ENCODE data around the gene AZU1.
A peak's percentile ranks its signal among the peaks of the same experiment; 100 is the strongest.

The AZU1 gene

DNA sequence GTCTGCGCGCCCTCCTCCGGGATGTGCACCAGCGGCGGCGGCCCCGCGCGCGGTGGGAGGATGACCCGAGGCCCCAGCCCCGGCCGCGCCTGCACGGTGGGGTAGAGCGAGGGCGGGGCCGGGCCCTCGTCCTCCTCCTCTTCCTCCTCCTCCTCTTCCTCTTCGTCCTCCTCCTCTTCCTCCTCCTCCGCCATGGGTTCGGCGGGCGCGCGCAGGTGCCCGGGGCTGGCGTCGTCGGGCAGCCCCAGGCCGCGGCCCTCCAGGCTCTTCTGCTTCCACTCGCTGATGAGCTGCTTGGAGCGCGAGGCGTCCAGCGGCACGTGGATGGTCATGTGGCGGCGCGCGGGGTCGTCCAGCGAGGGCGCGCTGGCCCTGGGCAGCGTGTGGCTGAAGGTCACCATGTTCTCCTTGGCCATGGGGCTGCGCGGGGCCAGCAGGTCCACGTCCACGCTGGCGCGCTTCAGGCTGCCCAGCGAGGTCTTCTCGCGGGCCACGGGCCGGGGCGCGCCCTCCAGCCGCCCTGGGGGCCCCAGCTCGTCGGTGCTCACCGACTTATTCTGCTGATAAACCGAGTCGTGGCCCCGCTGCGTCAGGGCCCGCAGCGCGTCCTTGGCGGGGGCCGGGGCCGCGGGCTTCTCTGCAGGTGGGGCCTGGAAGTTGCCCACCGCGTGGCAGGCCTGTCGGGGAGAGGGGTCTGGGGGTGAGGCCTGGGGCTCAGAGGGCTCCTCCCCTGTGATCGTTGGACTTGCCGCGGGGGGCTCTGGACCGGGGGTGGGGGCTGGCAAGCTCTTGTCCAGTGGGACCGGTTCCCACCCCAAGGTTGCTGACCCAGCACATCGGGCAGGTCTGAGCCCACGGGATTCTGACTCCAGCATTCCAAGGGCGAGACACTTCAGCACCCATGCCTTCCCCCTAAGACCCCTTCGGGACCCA lies 14.2 kb upstream of the AZU1 start:
- Histone ChIP-seq H3K4me1 (ENCODE audit: control insufficient read depth, insufficient read depth, low read length) (no peaks in the 10 kb centered on the region), H3K4me3 (ENCODE audit: low read depth, low read length) (no peak overlapping the region), H3K36me3 (ENCODE audit: control insufficient read depth in 2 of 2, insufficient read depth in 1 of 2, low read length in 2 of 2) (peaks cover 24 to 48% of the 10 kb centered on the region in 2 experiments; a peak in 2 of 3 replicates), H3K9me3 (ENCODE audit: control insufficient read depth, insufficient read depth, low read depth, low read length) (no peaks in the 10 kb centered on the region), H3K27ac (ENCODE audit: extremely low read depth, low read depth, low read length) (no peak overlapping the region)
- TF ChIP-seq ZSCAN23 (tag by site-specific recombination; IDR thresholded peaks at IDR 0.05) (no peak), ZNF621 (tag by site-specific recombination; IDR thresholded peaks at IDR 0.05) (no peak), ZNF830 (tag by site-specific recombination; IDR thresholded peaks at IDR 0.05; ENCODE audit: low read depth) (no peak), ZNF157 (tag by site-specific recombination; IDR thresholded peaks at IDR 0.05) (no peak)
- TF ChIP-seq, protein P1, sequence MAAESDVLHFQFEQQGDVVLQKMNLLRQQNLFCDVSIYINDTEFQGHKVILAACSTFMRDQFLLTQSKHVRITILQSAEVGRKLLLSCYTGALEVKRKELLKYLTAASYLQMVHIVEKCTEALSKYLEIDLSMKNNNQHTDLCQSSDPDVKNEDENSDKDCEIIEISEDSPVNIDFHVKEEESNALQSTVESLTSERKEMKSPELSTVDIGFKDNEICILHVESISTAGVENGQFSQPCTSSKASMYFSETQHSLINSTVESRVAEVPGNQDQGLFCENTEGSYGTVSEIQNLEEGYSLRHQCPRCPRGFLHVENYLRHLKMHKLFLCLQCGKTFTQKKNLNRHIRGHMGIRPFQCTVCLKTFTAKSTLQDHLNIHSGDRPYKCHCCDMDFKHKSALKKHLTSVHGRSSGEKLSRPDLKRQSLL (tag by site-specific recombination; IDR thresholded peaks at IDR 0.05) = no peak
- TF ChIP-seq, protein P2, sequence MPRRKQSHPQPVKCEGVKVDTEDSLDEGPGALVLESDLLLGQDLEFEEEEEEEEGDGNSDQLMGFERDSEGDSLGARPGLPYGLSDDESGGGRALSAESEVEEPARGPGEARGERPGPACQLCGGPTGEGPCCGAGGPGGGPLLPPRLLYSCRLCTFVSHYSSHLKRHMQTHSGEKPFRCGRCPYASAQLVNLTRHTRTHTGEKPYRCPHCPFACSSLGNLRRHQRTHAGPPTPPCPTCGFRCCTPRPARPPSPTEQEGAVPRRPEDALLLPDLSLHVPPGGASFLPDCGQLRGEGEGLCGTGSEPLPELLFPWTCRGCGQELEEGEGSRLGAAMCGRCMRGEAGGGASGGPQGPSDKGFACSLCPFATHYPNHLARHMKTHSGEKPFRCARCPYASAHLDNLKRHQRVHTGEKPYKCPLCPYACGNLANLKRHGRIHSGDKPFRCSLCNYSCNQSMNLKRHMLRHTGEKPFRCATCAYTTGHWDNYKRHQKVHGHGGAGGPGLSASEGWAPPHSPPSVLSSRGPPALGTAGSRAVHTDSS (tag by site-specific recombination; IDR thresholded peaks at IDR 0.05) = peak; percentile 95
- TF ChIP-seq, protein P3, sequence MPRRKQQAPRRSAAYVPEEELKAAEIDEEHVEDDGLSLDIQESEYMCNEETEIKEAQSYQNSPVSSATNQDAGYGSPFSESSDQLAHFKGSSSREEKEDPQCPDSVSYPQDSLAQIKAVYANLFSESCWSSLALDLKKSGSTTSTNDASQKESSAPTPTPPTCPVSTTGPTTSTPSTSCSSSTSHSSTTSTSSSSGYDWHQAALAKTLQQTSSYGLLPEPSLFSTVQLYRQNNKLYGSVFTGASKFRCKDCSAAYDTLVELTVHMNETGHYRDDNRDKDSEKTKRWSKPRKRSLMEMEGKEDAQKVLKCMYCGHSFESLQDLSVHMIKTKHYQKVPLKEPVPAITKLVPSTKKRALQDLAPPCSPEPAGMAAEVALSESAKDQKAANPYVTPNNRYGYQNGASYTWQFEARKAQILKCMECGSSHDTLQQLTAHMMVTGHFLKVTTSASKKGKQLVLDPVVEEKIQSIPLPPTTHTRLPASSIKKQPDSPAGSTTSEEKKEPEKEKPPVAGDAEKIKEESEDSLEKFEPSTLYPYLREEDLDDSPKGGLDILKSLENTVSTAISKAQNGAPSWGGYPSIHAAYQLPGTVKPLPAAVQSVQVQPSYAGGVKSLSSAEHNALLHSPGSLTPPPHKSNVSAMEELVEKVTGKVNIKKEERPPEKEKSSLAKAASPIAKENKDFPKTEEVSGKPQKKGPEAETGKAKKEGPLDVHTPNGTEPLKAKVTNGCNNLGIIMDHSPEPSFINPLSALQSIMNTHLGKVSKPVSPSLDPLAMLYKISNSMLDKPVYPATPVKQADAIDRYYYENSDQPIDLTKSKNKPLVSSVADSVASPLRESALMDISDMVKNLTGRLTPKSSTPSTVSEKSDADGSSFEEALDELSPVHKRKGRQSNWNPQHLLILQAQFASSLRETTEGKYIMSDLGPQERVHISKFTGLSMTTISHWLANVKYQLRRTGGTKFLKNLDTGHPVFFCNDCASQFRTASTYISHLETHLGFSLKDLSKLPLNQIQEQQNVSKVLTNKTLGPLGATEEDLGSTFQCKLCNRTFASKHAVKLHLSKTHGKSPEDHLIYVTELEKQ (tag by site-specific recombination; IDR thresholded peaks at IDR 0.05; ENCODE audit: borderline replicate concordance) = no peak
- TF ChIP-seq, protein P4, sequence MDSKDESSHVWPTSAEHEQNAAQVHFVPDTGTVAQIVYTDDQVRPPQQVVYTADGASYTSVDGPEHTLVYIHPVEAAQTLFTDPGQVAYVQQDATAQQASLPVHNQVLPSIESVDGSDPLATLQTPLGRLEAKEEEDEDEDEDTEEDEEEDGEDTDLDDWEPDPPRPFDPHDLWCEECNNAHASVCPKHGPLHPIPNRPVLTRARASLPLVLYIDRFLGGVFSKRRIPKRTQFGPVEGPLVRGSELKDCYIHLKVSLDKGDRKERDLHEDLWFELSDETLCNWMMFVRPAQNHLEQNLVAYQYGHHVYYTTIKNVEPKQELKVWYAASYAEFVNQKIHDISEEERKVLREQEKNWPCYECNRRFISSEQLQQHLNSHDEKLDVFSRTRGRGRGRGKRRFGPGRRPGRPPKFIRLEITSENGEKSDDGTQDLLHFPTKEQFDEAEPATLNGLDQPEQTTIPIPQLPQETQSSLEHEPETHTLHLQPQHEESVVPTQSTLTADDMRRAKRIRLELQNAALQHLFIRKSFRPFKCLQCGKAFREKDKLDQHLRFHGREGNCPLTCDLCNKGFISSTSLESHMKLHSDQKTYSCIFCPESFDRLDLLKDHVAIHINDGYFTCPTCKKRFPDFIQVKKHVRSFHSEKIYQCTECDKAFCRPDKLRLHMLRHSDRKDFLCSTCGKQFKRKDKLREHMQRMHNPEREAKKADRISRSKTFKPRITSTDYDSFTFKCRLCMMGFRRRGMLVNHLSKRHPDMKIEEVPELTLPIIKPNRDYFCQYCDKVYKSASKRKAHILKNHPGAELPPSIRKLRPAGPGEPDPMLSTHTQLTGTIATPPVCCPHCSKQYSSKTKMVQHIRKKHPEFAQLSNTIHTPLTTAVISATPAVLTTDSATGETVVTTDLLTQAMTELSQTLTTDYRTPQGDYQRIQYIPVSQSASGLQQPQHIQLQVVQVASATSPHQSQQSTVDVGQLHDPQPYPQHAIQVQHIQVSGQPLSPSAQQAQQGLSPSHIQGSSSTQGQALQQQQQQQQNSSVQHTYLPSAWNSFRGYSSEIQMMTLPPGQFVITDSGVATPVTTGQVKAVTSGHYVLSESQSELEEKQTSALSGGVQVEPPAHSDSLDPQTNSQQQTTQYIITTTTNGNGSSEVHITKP (tag by site-specific recombination; IDR thresholded peaks at IDR 0.05) = no peak
- ChIA-PET CTCF (interaction anchor here (1.4 kb wide), 1 partner anchor 12 kb away, joined by 3 read pairs; no protein-coding TSS in a partner anchor), POLR2A (interaction anchor here (0.5 to 1.0 kb wide), 2 partner anchors 11 to 35 kb away, joined by 3 to 6 read pairs; no protein-coding TSS in a partner anchor)

DNA sequence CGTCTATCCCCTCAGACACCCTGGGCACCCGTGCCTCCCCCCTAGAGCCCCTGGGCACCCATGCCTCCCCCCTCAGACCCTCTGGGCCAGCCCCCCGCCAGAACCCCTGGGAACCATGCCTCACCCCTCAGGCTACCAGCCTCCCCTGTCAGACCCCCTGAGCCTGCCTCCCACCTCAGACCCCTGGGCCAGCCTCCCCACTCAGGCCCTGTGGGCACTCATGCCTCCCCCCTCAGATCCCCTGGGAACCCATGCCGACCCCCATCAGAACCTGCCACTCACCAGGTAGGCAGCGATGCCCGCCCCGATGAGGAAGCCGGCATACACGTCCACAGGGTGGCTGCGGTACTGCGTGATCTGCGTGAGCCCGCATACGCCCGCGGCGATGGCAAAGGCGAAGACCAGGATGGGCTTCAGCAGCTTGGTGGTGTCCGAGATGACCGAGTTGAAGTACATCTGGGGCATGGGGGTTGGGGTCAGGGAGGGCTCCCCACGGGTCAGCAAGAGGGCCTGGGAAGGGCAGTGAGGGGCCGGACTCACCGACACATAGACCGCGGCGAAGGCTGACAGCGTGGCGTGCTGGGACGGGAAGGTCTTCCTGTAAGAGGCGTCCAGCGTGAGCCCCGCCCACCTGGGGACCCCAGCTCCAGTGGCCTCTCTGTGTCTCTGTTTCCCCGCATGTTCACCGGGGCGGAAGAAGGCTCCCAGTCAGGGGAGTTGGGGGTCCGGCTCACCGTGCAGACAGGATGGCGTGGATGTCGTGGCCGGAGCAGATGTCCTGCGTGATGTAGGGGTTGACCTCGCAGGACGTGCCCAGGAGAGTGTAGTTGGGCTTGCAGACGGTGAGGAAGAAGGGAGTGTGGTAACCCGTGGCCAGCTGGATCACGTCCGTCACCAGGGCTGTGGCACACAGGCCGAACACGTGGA lies 13.2 kb upstream of the AZU1 start:
- no peaks in the 10 kb centered on the region for H3K9me3 ChIP-seq (ENCODE audit: control insufficient read depth, insufficient read depth, low read depth, low read length)
- no peak overlapping the region for H3K27ac ChIP-seq (ENCODE audit: extremely low read depth, low read depth, low read length)
- H3K36me3 ChIP-seq (ENCODE audit: control insufficient read depth in 2 of 2, insufficient read depth in 1 of 2, low read length in 2 of 2) = peaks cover 17 to 40% of the 10 kb centered on the region in 2 experiments; a peak in 2 of 3 replicates
- H3K4me1 ChIP-seq (ENCODE audit: control insufficient read depth, insufficient read depth, low read length) = no peaks in the 10 kb centered on the region
- ChIA-PET CTCF (interaction anchor here (0.6 to 1.4 kb wide), 3 partner anchors 11 to 44 kb away, joined by 3 to 6 read pairs (median 4); no protein-coding TSS in a partner anchor), POLR2A (no interaction called here)
- no peak overlapping the region for H3K4me3 ChIP-seq (ENCODE audit: low read depth, low read length)
- TF ChIP-seq OSR2 (tag by site-specific recombination; IDR thresholded peaks at IDR 0.05) = no peak
- TF ChIP-seq WT1 (tag by site-specific recombination; IDR thresholded peaks at IDR 0.05) = no peak
- TF ChIP-seq, protein P5, sequence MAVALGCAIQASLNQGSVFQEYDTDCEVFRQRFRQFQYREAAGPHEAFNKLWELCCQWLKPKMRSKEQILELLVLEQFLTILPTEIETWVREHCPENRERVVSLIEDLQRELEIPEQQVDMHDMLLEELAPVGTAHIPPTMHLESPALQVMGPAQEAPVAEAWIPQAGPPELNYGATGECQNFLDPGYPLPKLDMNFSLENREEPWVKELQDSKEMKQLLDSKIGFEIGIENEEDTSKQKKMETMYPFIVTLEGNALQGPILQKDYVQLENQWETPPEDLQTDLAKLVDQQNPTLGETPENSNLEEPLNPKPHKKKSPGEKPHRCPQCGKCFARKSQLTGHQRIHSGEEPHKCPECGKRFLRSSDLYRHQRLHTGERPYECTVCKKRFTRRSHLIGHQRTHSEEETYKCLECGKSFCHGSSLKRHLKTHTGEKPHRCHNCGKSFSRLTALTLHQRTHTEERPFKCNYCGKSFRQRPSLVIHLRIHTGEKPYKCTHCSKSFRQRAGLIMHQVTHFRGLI (tag by site-specific recombination; IDR thresholded peaks at IDR 0.05) = no peak
- TF ChIP-seq, protein P6, sequence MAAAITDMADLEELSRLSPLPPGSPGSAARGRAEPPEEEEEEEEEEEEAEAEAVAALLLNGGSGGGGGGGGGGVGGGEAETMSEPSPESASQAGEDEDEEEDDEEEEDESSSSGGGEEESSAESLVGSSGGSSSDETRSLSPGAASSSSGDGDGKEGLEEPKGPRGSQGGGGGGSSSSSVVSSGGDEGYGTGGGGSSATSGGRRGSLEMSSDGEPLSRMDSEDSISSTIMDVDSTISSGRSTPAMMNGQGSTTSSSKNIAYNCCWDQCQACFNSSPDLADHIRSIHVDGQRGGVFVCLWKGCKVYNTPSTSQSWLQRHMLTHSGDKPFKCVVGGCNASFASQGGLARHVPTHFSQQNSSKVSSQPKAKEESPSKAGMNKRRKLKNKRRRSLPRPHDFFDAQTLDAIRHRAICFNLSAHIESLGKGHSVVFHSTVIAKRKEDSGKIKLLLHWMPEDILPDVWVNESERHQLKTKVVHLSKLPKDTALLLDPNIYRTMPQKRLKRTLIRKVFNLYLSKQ (tag by site-specific recombination; IDR thresholded peaks at IDR 0.05; ENCODE audit: borderline replicate concordance) = no peak
- TF ChIP-seq ZNF133 (tag by site-specific recombination; IDR thresholded peaks at IDR 0.05) = no peak
- TF ChIP-seq, protein P7, sequence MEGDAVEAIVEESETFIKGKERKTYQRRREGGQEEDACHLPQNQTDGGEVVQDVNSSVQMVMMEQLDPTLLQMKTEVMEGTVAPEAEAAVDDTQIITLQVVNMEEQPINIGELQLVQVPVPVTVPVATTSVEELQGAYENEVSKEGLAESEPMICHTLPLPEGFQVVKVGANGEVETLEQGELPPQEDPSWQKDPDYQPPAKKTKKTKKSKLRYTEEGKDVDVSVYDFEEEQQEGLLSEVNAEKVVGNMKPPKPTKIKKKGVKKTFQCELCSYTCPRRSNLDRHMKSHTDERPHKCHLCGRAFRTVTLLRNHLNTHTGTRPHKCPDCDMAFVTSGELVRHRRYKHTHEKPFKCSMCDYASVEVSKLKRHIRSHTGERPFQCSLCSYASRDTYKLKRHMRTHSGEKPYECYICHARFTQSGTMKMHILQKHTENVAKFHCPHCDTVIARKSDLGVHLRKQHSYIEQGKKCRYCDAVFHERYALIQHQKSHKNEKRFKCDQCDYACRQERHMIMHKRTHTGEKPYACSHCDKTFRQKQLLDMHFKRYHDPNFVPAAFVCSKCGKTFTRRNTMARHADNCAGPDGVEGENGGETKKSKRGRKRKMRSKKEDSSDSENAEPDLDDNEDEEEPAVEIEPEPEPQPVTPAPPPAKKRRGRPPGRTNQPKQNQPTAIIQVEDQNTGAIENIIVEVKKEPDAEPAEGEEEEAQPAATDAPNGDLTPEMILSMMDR (tag by site-specific recombination; IDR thresholded peaks at IDR 0.05) = no peak

Data from HEK293 (cell line).